ENCODE data around the gene SMIM8. TPM values are rescaled to one million over a fixed set of nuclear protein-coding genes. Genes with fewer than 3 reads are reported as not detected.

The SMIM8 gene
- total RNA-seq, 1 donor from 2014 or later: 6.9 TPM

GRCh38 chr6:87276624-87277023 lies 45.8 kb upstream of the SMIM8 start:
- H3K9ac ChIP-seq (ENCODE audit: low read length): no peak overlapping the region
- no peak overlapping the region for H3K4me3 ChIP-seq (ENCODE audit: insufficient read depth, low read depth, low read length)
- H3K36me3 ChIP-seq (ENCODE audit: insufficient read depth, low read length): no peaks in the 10 kb centered on the region
- no peak overlapping the region for H3K27ac ChIP-seq (ENCODE audit: low read depth, low read length)
- Mint-ChIP-seq H3K36me3 (ENCODE audit: low read depth, unreplicated experiment) (no peaks in the 10 kb centered on the region), H3K9me3 (ENCODE audit: unreplicated experiment) (no peaks in the 10 kb centered on the region), H3K4me3 (ENCODE audit: unreplicated experiment) (no peak overlapping the region), H3K27me3 (ENCODE audit: low read depth, unreplicated experiment) (no peaks in the 10 kb centered on the region), H3K4me1 (ENCODE audit: low read depth, unreplicated experiment) (peaks cover 22% of the 10 kb centered on the region), H3K27ac (ENCODE audit: unreplicated experiment) (no peak overlapping the region)
- FAIRE-seq: no peak
- H4K20me1 ChIP-seq (ENCODE audit: insufficient read depth, low read length): peaks cover 3% of the 10 kb centered on the region
- H3K79me2 ChIP-seq (ENCODE audit: insufficient read depth, low read length): no peaks in the 10 kb centered on the region
- no peak for DNase-seq (ENCODE audit: low read depth)
- no peak overlapping the region for H3K4me2 ChIP-seq (ENCODE audit: low read length)
- H3K27me3 ChIP-seq (ENCODE audit: insufficient read depth, low read length): no peaks in the 10 kb centered on the region
- H2AFZ ChIP-seq (ENCODE audit: low read depth, low read length): no peak overlapping the region
- H3K4me1 ChIP-seq (ENCODE audit: insufficient read depth, low read length): no peaks in the 10 kb centered on the region
- no peaks in the 10 kb centered on the region for H3K9me3 ChIP-seq (ENCODE audit: insufficient read depth, low read depth, low read length)
- TF ChIP-seq EZH2 (IDR thresholded peaks at IDR 0.05; ENCODE audit: insufficient read depth, low read length) (no peak), CTCF (IDR thresholded peaks at IDR 0.05; ENCODE audit: insufficient read depth, low read depth, low read length) (no peak)

GRCh38 chr6:87277123-87277522 lies 45.3 kb upstream of the SMIM8 start:
- no peak overlapping the region for H3K27ac ChIP-seq (ENCODE audit: low read depth, low read length)
- no peak overlapping the region for H3K4me3 ChIP-seq (ENCODE audit: insufficient read depth, low read depth, low read length)
- H3K4me1 Mint-ChIP-seq (ENCODE audit: low read depth, unreplicated experiment): peaks cover 23% of the 10 kb centered on the region
- DNase-seq (ENCODE audit: low read depth) (no peak), FAIRE-seq (no peak)
- no peaks in the 10 kb centered on the region for H3K36me3 ChIP-seq (ENCODE audit: insufficient read depth, low read length)
- H2AFZ ChIP-seq (ENCODE audit: low read depth, low read length): no peak overlapping the region
- no peaks in the 10 kb centered on the region for H3K9me3 ChIP-seq (ENCODE audit: insufficient read depth, low read depth, low read length)
- peaks cover 3% of the 10 kb centered on the region for H4K20me1 ChIP-seq (ENCODE audit: insufficient read depth, low read length)
- no peak overlapping the region for H3K4me3 Mint-ChIP-seq (ENCODE audit: unreplicated experiment)
- TF ChIP-seq EZH2 (IDR thresholded peaks at IDR 0.05; ENCODE audit: insufficient read depth, low read length) (no peak), CTCF (IDR thresholded peaks at IDR 0.05; ENCODE audit: insufficient read depth, low read depth, low read length) (peak; percentile 5)
- no peak overlapping the region for H3K27ac Mint-ChIP-seq (ENCODE audit: unreplicated experiment)
- no peaks in the 10 kb centered on the region for H3K27me3 ChIP-seq (ENCODE audit: insufficient read depth, low read length)
- no peak overlapping the region for H3K9ac ChIP-seq (ENCODE audit: low read length)
- H3K9me3 Mint-ChIP-seq (ENCODE audit: unreplicated experiment): no peaks in the 10 kb centered on the region
- no peaks in the 10 kb centered on the region for H3K27me3 Mint-ChIP-seq (ENCODE audit: low read depth, unreplicated experiment)
- no peak overlapping the region for H3K4me2 ChIP-seq (ENCODE audit: low read length)
- H3K79me2 ChIP-seq (ENCODE audit: insufficient read depth, low read length): no peaks in the 10 kb centered on the region
- no peaks in the 10 kb centered on the region for H3K36me3 Mint-ChIP-seq (ENCODE audit: low read depth, unreplicated experiment)
- no peaks in the 10 kb centered on the region for H3K4me1 ChIP-seq (ENCODE audit: insufficient read depth, low read length)

GRCh38 chr6:87279196-87279595 lies 43.2 kb upstream of the SMIM8 start:
- Histone ChIP-seq H3K27me3 (ENCODE audit: insufficient read depth, low read length) (no peaks in the 10 kb centered on the region), H3K36me3 (ENCODE audit: insufficient read depth, low read length) (no peaks in the 10 kb centered on the region), H3K4me2 (ENCODE audit: low read length) (no peak overlapping the region), H3K4me3 (ENCODE audit: insufficient read depth, low read depth, low read length) (no peak overlapping the region), H3K4me1 (ENCODE audit: insufficient read depth, low read length) (no peaks in the 10 kb centered on the region), H3K79me2 (ENCODE audit: insufficient read depth, low read length) (no peaks in the 10 kb centered on the region), H4K20me1 (ENCODE audit: insufficient read depth, low read length) (peaks cover 3% of the 10 kb centered on the region), H3K9ac (ENCODE audit: low read length) (no peak overlapping the region), H3K27ac (ENCODE audit: low read depth, low read length) (no peak overlapping the region), H2AFZ (ENCODE audit: low read depth, low read length) (no peak overlapping the region), H3K9me3 (ENCODE audit: insufficient read depth, low read depth, low read length) (no peaks in the 10 kb centered on the region)
- Mint-ChIP-seq H3K27ac (ENCODE audit: unreplicated experiment) (no peak overlapping the region), H3K4me3 (ENCODE audit: unreplicated experiment) (no peak overlapping the region), H3K9me3 (ENCODE audit: unreplicated experiment) (no peaks in the 10 kb centered on the region), H3K36me3 (ENCODE audit: low read depth, unreplicated experiment) (no peaks in the 10 kb centered on the region), H3K4me1 (ENCODE audit: low read depth, unreplicated experiment) (peaks cover 23% of the 10 kb centered on the region), H3K27me3 (ENCODE audit: low read depth, unreplicated experiment) (no peaks in the 10 kb centered on the region)
- FAIRE-seq (no peak), DNase-seq (ENCODE audit: low read depth) (no peak)
- TF ChIP-seq EZH2 (IDR thresholded peaks at IDR 0.05; ENCODE audit: insufficient read depth, low read length) (no peak), CTCF (IDR thresholded peaks at IDR 0.05; ENCODE audit: insufficient read depth, low read depth, low read length) (no peak)
